OCI-LY1 (cell line): Measurements from ENCODE around the gene SLFN12.

ENCODE experiments used
- H2AFZ ChIP-seq: fragments of 200-600 bp; sonication (generic), shearing (Covaris generic); 2 replicates; pipeline ENCODE4 v1.6.0; 2014; ENCODE audit warnings: antibody characterized with exemption, mild to moderate bottlenecking, low read length
- H3F3A ChIP-seq: fragments of 200-600 bp; sonication (generic), shearing (Covaris generic); 2 replicates; pipeline ENCODE4 v1.6.0; 2014; ENCODE audit warnings: mild to moderate bottlenecking, antibody characterized with exemption, low read length, moderate library complexity; ENCODE audit not compliant: insufficient read depth
- H3K27ac ChIP-seq: fragments of 200-600 bp; sonication (generic); 2 replicates; pipeline ENCODE4 v1.5.1; 2014; ENCODE audit warnings: low read length, mixed run types, mild to moderate bottlenecking, low read depth; ENCODE audit not compliant: poor library complexity, severe bottlenecking
- H3K27me3 ChIP-seq: fragments of 200-600 bp; sonication (generic); 2 replicates; pipeline ENCODE4 v1.6.0; 2014; ENCODE audit warnings: antibody characterized with exemption, mild to moderate bottlenecking, low read length, moderate library complexity; ENCODE audit not compliant: insufficient read depth
- H3K36me3 ChIP-seq: fragments of 200-600 bp; sonication (generic); 2 replicates; pipeline ENCODE4 v1.6.1; 2014; ENCODE audit warnings: mild to moderate bottlenecking, antibody characterized with exemption, low read length, moderate library complexity, mixed read lengths; ENCODE audit not compliant: insufficient read depth
- H3K4me1 ChIP-seq: fragments of 200-600 bp; sonication (generic); 2 replicates; pipeline ENCODE4 v1.5.1; 2014; ENCODE audit warnings: mild to moderate bottlenecking, low read length, moderate library complexity; ENCODE audit not compliant: insufficient read depth, severe bottlenecking
- H3K4me2 ChIP-seq: fragments of 200-600 bp; sonication (generic), shearing (Covaris generic); 2 replicates; pipeline ENCODE4 v1.6.1; 2014; ENCODE audit warnings: low read length
- H3K4me3 ChIP-seq: fragments of 200-600 bp; sonication (generic); 2 replicates; pipeline ENCODE4 v1.5.1; 2014; ENCODE audit warnings: low read length, low read depth, mild to moderate bottlenecking, mixed read lengths; ENCODE audit not compliant: poor library complexity, severe bottlenecking
- H3K79me2 ChIP-seq: fragments of 200-600 bp; shearing (Covaris generic); 2 replicates; pipeline ENCODE4 v1.6.1; 2016; ENCODE audit warnings: mixed run types, low read length, mixed read lengths; ENCODE audit not compliant: insufficient read depth
- H3K9ac ChIP-seq: fragments of 200-600 bp; sonication (generic), shearing (Covaris generic); 2 replicates; pipeline ENCODE4 v1.6.1; 2014; ENCODE audit warnings: mild to moderate bottlenecking, low read length, mixed read lengths
- H3K9me2 ChIP-seq: fragments of 200-600 bp; sonication (generic), shearing (Covaris generic); 2 replicates; pipeline ENCODE4 v1.6.1; 2014; ENCODE audit warnings: low read depth, mild to moderate bottlenecking, low read length, mixed read lengths
- H3K9me3 ChIP-seq: fragments of 200-600 bp; shearing (Covaris generic); 2 replicates; pipeline ENCODE4 v1.6.1; 2014; ENCODE audit warnings: low read length, mixed read lengths
- H4K20me1 ChIP-seq: fragments of 200-600 bp; sonication (generic), shearing (Covaris generic); 2 replicates; pipeline ENCODE4 v1.6.0; 2016; ENCODE audit warnings: mild to moderate bottlenecking, low read length; ENCODE audit not compliant: insufficient read depth
- EZH2 ChIP-seq: fragments of 200-600 bp; sonication (generic), shearing (Covaris generic); IDR thresholded peaks from 2 replicates; pipeline ENCODE4 v1.8.0; 2017; ENCODE audit warnings: borderline replicate concordance, mixed run types, mild to moderate bottlenecking, antibody characterized with exemption, low read length, moderate library complexity, mixed read lengths
- TF ChIP-seq, protein P1 (sequence below): fragments of 200-600 bp; sonication (generic), shearing (Covaris generic); IDR thresholded peaks from 2 replicates; pipeline ENCODE4 v1.5.1; 2017; ENCODE audit warnings: mild to moderate bottlenecking, antibody characterized with exemption, low read length, moderate library complexity, mixed read lengths

Gene SLFN12

DNA sequence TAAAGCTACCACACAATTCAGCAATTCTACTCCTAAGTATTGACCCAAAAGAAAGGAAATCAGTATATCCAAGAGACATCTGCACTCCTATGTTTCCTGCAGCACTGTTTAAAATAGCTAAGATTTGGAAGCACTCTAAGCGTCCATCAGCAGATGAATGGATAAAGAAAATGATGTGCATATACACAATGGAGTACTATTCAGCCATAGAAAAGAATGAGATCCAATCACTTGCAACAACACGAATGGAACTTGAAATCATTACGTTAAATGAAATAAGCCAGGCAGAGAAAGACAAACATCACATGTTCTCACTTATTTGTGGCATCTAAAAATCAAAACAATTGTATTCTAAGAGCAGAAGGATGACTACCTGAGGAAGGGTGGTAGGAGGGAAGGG lies 60.4 kb downstream of the SLFN12 start:
- H3K4me1 ChIP-seq = peaks cover 5% of the 10 kb centered on the region
- no peak overlapping the region for H3K4me2 ChIP-seq
- no peaks in the 10 kb centered on the region for H4K20me1 ChIP-seq
- no peaks in the 10 kb centered on the region for H3F3A ChIP-seq
- H3K9me2 ChIP-seq = no peaks in the 10 kb centered on the region
- no peak overlapping the region for H3K9ac ChIP-seq
- H3K27ac ChIP-seq = no peak overlapping the region
- 0 out of 2 replicates have a peak, but pooled peaks cover 3% of the 10 kb centered on the region for H3K9me3 ChIP-seq
- H3K79me2 ChIP-seq = no peaks in the 10 kb centered on the region
- H3K27me3 ChIP-seq = peaks cover 5% of the 10 kb centered on the region; the same call in 1 of the 2 replicates
- H2AFZ ChIP-seq = no peak overlapping the region
- no peak overlapping the region for H3K4me3 ChIP-seq
- no peaks in the 10 kb centered on the region for H3K36me3 ChIP-seq
- TF ChIP-seq, protein P1, sequence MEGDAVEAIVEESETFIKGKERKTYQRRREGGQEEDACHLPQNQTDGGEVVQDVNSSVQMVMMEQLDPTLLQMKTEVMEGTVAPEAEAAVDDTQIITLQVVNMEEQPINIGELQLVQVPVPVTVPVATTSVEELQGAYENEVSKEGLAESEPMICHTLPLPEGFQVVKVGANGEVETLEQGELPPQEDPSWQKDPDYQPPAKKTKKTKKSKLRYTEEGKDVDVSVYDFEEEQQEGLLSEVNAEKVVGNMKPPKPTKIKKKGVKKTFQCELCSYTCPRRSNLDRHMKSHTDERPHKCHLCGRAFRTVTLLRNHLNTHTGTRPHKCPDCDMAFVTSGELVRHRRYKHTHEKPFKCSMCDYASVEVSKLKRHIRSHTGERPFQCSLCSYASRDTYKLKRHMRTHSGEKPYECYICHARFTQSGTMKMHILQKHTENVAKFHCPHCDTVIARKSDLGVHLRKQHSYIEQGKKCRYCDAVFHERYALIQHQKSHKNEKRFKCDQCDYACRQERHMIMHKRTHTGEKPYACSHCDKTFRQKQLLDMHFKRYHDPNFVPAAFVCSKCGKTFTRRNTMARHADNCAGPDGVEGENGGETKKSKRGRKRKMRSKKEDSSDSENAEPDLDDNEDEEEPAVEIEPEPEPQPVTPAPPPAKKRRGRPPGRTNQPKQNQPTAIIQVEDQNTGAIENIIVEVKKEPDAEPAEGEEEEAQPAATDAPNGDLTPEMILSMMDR = no peak
- no peak for TF ChIP-seq EZH2

DNA sequence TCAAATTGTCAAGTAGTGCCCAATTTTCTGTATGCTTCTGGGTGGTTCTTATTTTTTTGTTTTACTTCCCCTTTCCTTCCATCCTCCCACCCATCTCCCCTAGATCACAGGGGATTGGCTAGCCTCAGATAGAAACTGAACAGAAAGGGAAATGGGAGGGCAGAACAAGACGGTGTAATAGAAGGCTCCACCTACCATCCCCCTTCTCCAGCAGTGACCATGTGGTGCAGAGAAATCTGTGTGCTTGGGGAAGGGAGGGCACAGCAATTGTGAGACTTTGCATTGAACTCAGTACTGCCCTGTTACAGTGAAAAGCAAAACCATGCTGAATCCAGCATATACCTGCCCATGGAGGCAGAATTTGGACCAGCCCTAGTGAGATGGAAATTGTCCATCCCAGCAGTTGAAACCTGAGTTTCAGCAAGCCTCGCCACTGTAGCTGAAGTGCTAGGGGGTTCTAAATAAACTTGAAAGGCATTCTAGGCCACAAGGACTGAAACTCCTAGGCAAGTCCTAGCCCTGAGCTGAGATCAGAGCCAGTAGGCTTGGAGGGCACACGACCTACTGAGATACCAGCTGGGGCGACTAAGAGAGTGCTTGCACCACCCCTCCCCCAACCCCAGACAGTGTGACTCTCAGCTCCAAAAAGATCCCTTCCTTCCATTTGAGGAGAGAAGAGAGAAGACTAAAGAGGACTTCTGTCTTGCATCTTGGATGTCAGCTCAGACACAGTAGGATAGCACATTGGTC lies 64.0 kb downstream of the SLFN12 start:
- Histone ChIP-seq H3K79me2 (no peaks in the 10 kb centered on the region), H3F3A (no peaks in the 10 kb centered on the region), H3K9ac (no peak overlapping the region), H4K20me1 (no peaks in the 10 kb centered on the region), H3K27me3 (0 out of 2 replicates have a peak, but pooled peaks cover 5% of the 10 kb centered on the region), H3K9me3 (0 out of 2 replicates have a peak, but pooled peaks cover 3% of the 10 kb centered on the region), H3K4me3 (no peak overlapping the region), H3K27ac (no peak overlapping the region), H3K9me2 (no peaks in the 10 kb centered on the region), H2AFZ (no peak overlapping the region), H3K36me3 (no peaks in the 10 kb centered on the region), H3K4me2 (no peak overlapping the region), H3K4me1 (no peaks in the 10 kb centered on the region)
- TF ChIP-seq, protein P1 = no peak
- TF ChIP-seq EZH2 = no peak

DNA sequence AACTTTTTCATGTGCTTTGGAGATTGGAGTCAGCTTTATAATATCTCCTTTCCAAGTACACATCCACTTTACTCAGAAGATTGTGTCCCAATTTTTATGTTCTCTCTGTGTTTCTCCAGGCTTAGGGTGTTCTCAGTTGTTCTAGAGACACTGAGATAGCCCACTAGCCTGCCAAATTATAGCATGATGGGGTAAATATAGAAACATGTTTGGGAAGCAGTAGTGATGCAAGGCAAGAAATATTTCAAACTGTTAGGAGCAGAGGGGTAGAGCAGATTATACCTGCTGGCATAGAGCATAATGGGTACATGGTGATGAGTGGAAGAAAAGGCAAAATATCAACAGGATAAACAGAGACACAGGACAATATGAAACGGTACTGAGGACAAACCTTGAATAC lies 71.3 kb downstream of the SLFN12 start:
- Histone ChIP-seq H3F3A (no peaks in the 10 kb centered on the region), H3K36me3 (no peaks in the 10 kb centered on the region), H4K20me1 (no peaks in the 10 kb centered on the region), H3K9me2 (no peaks in the 10 kb centered on the region), H3K4me3 (no peak overlapping the region), H3K79me2 (no peaks in the 10 kb centered on the region), H3K4me2 (no peak overlapping the region), H3K9me3 (no peaks in the 10 kb centered on the region), H3K27me3 (no peaks in the 10 kb centered on the region), H3K27ac (no peak overlapping the region), H2AFZ (no peak overlapping the region), H3K9ac (no peak overlapping the region), H3K4me1 (no peaks in the 10 kb centered on the region)
- TF ChIP-seq, protein P1 = no peak
- no peak for TF ChIP-seq EZH2
